Measurements from ENCODE around the gene CLDN15.
"Not testable (repeated sequence)": the region's sequence is repeated elsewhere in the genome, so short reads cannot be mapped to it uniquely, and the experiment has no call there.

The CLDN15 gene

GRCh38 chr7:101218236-101219125 lies 19.1 kb downstream of the CLDN15 start:
- peak; percentile 60 for DNase-seq

- DNase-seq: peak; percentile 99
These were observed 20.0 kb downstream of the CLDN15 start, which contains the start of the genes PLOD3 and ZNHIT1 for GRCh38 chr7:101217388-101218235. Gene PLOD3, minus strand, starts transcription at chr7:101217581. Its CDS starts 307 bp downstream, at chr7:101217274. Gene ZNHIT1, plus strand, starts transcription at chr7:101218165. Its CDS starts 31 bp downstream, at chr7:101218196.

- DNase-seq: peak; percentile 22
These were observed 20.7 kb downstream of the CLDN15 start for GRCh38 chr7:101216860-101217387.

GRCh38 chr7:101216001-101216859 lies 21.4 kb downstream of the CLDN15 start:
- DNase-seq: no peak

- DNase-seq: no peak
These were observed 25.6 kb downstream of the CLDN15 start for GRCh38 chr7:101212014-101212413.

GRCh38 chr7:101211501-101211900 lies 26.1 kb downstream of the CLDN15 start:
- DNase-seq: no peak

- no peak for DNase-seq
These were observed 27.5 kb downstream of the CLDN15 start for GRCh38 chr7:101210143-101210542.

GRCh38 chr7:101208794-101209193 lies 28.8 kb downstream of the CLDN15 start:
- DNase-seq: no peak

GRCh38 chr7:101207459-101207858 lies 30.1 kb downstream of the CLDN15 start:
- no peak for DNase-seq

- no peak for DNase-seq
These were observed 30.9 kb downstream of the CLDN15 start for GRCh38 chr7:101206665-101207042.

- no peak for DNase-seq
These were observed 31.5 kb downstream of the CLDN15 start for GRCh38 chr7:101205901-101206664.

- not testable (repeated sequence) for DNase-seq
These were observed 33.6 kb downstream of the CLDN15 start for GRCh38 chr7:101203740-101204738.

GRCh38 chr7:101202603-101202918 lies 35.0 kb downstream of the CLDN15 start:
- no peak for DNase-seq

- no peak for DNase-seq
These were observed 35.7 kb downstream of the CLDN15 start for GRCh38 chr7:101201695-101202602.

- DNase-seq: no peak
These were observed 36.6 kb downstream of the CLDN15 start, which contains the start of gene MOGAT3 for GRCh38 chr7:101200862-101201599. Gene MOGAT3, minus strand, starts transcription at chr7:101201036. Its CDS starts 182 bp downstream, at chr7:101200854.

GRCh38 chr7:101200504-101200861 lies 37.1 kb downstream of the CLDN15 start:
- DNase-seq: no peak

GRCh38 chr7:101199522-101199921 lies 38.1 kb downstream of the CLDN15 start:
- not testable (repeated sequence) for DNase-seq

- no peak for DNase-seq
These were observed 39.1 kb downstream of the CLDN15 start for GRCh38 chr7:101198476-101198875.

All from NCI-H82 (cell line).